Measurements from ENCODE around the gene DNAI4. TPM values are rescaled to one million over a fixed set of nuclear protein-coding genes. Genes with fewer than 3 reads are reported as not detected.
"Not testable (repeated sequence)": the region's sequence is repeated elsewhere in the genome, so short reads cannot be mapped to it uniquely, and the experiment has no call there.

DNAI4 gene
- total and polyA plus RNA-seq, 2 experiments from 2014 or later, result 3.2 to 9.9 TPM

DNA sequence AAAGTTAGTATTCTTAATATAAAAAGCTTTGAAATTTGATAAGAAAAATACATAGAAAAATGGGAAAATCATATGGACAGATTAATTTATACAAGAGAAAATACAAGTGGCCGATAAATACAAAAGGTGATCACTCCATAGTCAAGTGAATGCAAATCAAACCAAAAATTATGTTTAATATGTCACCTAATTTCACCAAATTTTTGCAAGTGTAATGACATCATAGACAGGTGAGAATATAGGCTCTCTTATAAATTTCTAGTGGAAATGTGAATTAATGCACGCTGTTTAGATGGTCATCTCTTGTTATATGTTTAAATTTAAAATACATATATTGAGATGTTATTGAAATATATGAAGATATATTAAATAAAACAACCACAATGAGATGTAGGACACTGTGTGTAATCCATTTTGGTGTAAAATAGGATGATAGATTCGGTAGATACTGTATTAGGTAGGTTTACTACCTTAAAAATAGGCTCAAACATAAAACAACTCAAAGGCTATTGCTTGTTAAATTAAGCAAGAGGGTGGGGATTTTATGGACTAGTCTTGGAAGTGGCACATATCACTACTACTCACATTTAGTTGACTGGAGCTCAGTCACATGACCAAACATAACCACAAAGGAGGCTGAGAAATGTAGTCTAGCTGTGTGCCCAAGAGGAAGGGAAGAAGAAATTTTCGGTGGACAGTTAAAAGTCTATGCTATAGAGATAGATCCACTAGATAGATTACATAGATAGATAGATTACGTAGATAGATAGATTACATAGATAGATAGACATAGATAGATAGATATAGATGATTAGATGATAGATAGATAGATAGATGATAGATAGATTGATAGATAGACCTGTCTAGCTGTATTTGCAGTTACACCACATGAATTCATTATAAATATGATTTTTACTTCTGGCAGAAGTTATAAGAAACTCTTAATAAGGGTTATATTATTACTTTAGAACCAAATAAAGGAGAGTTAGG lies 132.7 kb downstream of the DNAI4 start:
- Histone ChIP-seq H3K4me2 (ENCODE audit: unreplicated experiment) (no peak overlapping the region), H3K4me1 (ENCODE audit: insufficient read depth) (no peaks in the 10 kb centered on the region), H3F3A (ENCODE audit: insufficient read depth) (no peaks in the 10 kb centered on the region), H3K9me2 (ENCODE audit: insufficient read depth) (no peaks in the 10 kb centered on the region), H3K27ac (no peak overlapping the region), H2AFZ (no peak overlapping the region; the same call in 1 of the 2 replicates), H3K4me3 (no peak overlapping the region), H3K9ac (no peak overlapping the region), H4K20me1 (ENCODE audit: insufficient read depth) (no peaks in the 10 kb centered on the region), H3K36me3 (ENCODE audit: low read depth) (no peaks in the 10 kb centered on the region), H3K79me2 (ENCODE audit: insufficient read depth) (no peaks in the 10 kb centered on the region), H3K27me3 (replicated peaks; ENCODE audit: insufficient read depth) (no peaks in the 10 kb centered on the region), H3K9me3 (ENCODE audit: low read depth) (no peaks in the 10 kb centered on the region)
- no peak for TF ChIP-seq EZH2 (IDR thresholded peaks at IDR 0.05; ENCODE audit: insufficient read depth, poor library complexity, severe bottlenecking)
- TF ChIP-seq EZH2phosphoT487 (IDR thresholded peaks at IDR 0.05; ENCODE audit: insufficient read depth, low read depth), result no peak
- no peak for DNase-seq
- in situ Hi-C loops (cut with MboI), result no loop called here
- 72 to 73% methylated on average over 5 of the region's 5 CpGs for WGBS, 2 experiments (ENCODE audit: low coverage in 1 of 2, low lambda C conversion rate in 2 of 2, missing lambda C conversion rate in 2 of 2)

DNA sequence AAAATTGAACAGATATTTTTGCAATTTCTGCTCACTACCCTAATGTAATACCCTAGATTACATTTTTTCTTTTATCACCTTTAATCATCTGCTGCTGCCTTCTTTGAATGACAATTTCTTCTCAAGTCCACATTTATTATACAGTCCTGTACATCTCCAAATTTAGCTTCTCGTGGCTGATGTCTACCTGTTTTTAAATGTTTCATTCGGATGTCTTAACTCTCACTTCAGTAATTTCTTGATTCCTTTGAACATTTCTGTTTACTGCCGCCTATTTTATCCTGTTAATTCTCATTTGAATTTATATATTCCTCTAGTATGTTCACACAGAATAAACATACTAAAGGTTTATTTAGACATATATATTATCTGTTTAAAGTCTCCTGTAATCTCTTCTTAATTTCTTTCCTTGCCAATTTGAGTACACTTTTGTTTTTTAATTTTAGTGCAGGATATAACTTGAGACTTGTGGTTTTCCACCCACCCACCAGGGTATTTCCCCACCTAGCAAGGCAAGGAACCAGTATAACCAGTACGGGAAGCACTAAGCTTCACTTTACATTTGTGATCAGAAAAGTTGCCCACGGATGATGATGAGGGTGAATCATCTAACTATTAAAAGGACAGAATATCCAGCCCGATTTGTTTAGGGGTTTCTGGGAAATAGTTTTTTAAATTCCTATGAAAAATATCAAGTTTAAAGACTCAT lies 136.3 kb downstream of the DNAI4 start:
- 91 to 92% methylated on average over 6 of the region's 6 CpGs for WGBS, 2 experiments (ENCODE audit: low coverage in 1 of 2, low lambda C conversion rate in 2 of 2, missing lambda C conversion rate in 2 of 2)
- H3K9me2 ChIP-seq (ENCODE audit: insufficient read depth), result no peaks in the 10 kb centered on the region
- no peak overlapping the region for H2AFZ ChIP-seq
- H3F3A ChIP-seq (ENCODE audit: insufficient read depth), result no peaks in the 10 kb centered on the region
- no peak overlapping the region for H3K27ac ChIP-seq
- no peaks in the 10 kb centered on the region for H3K4me1 ChIP-seq (ENCODE audit: insufficient read depth)
- in situ Hi-C loops (cut with MboI), result no loop called here
- H3K79me2 ChIP-seq (ENCODE audit: insufficient read depth), result no peaks in the 10 kb centered on the region
- H3K9ac ChIP-seq, result no peak overlapping the region
- TF ChIP-seq EZH2phosphoT487 (IDR thresholded peaks at IDR 0.05; ENCODE audit: insufficient read depth, low read depth) (no peak), EZH2 (IDR thresholded peaks at IDR 0.05; ENCODE audit: insufficient read depth, poor library complexity, severe bottlenecking) (no peak)
- no peaks in the 10 kb centered on the region for H4K20me1 ChIP-seq (ENCODE audit: insufficient read depth)
- H3K9me3 ChIP-seq (ENCODE audit: low read depth), result no peaks in the 10 kb centered on the region
- no peaks in the 10 kb centered on the region for H3K27me3 ChIP-seq (replicated peaks; ENCODE audit: insufficient read depth)
- H3K4me2 ChIP-seq (ENCODE audit: unreplicated experiment), result no peak overlapping the region
- DNase-seq, result no peak
- no peaks in the 10 kb centered on the region for H3K36me3 ChIP-seq (ENCODE audit: low read depth)
- no peak overlapping the region for H3K4me3 ChIP-seq

DNA sequence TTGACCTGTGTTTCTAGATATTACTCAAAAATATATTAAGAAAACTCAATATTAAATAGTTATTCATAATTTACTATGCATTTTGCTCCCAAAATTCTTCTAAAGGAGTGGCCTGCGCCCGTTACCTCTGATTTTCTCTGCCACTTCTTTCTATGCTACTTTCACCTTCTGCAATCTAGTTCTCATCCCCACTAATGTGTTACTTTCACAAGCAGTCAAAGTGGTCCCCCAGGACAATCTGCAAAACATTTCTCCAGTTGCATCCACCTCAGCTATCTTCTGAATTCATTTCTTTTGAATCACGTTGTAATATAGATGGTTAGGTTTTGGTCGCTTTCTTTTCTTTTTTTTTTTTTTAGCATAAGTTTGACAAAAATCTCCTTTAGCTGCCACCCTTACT lies 137.0 kb downstream of the DNAI4 start:
- H3K4me3 ChIP-seq, result no peak overlapping the region
- in situ Hi-C loops (cut with MboI), result no loop called here
- H2AFZ ChIP-seq, result no peak overlapping the region
- no peaks in the 10 kb centered on the region for H3F3A ChIP-seq (ENCODE audit: insufficient read depth)
- no peaks in the 10 kb centered on the region for H3K79me2 ChIP-seq (ENCODE audit: insufficient read depth)
- WGBS, 2 experiments (ENCODE audit: low coverage in 1 of 2, low lambda C conversion rate in 2 of 2, missing lambda C conversion rate in 2 of 2), result 80 to 86% methylated on average over 4 of the region's 4 CpGs
- no peak overlapping the region for H3K4me2 ChIP-seq (ENCODE audit: unreplicated experiment)
- no peaks in the 10 kb centered on the region for H3K36me3 ChIP-seq (ENCODE audit: low read depth)
- no peak for TF ChIP-seq EZH2 (IDR thresholded peaks at IDR 0.05; ENCODE audit: insufficient read depth, poor library complexity, severe bottlenecking)
- no peak for TF ChIP-seq EZH2phosphoT487 (IDR thresholded peaks at IDR 0.05; ENCODE audit: insufficient read depth, low read depth)
- no peaks in the 10 kb centered on the region for H3K27me3 ChIP-seq (replicated peaks; ENCODE audit: insufficient read depth)
- H3K27ac ChIP-seq, result no peak overlapping the region
- DNase-seq, result no peak
- H3K9me2 ChIP-seq (ENCODE audit: insufficient read depth), result no peaks in the 10 kb centered on the region
- H3K9me3 ChIP-seq (ENCODE audit: low read depth), result no peaks in the 10 kb centered on the region
- no peaks in the 10 kb centered on the region for H4K20me1 ChIP-seq (ENCODE audit: insufficient read depth)
- H3K9ac ChIP-seq, result no peak overlapping the region
- no peaks in the 10 kb centered on the region for H3K4me1 ChIP-seq (ENCODE audit: insufficient read depth)

DNA sequence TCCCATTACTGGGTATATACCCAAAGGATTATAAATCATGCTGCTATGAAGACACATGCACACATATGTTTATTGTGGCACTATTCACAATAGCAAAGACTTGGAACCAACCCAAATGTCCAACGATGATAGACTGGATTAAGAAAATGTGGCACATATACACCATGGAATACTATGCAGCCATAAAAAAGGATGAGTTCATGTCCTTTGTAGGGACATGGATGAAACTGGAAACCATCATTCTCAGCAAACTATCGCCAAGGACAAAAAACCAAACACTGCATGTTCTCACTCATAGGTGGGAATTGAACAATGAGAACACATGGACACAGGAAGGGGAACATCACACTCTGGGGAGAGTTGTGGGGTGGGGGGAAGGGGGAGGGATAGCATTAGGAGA lies 138.9 kb downstream of the DNAI4 start:
- H3K4me2 ChIP-seq (ENCODE audit: unreplicated experiment); H3K27ac ChIP-seq; in situ Hi-C loops (cut with MboI); H3K9ac ChIP-seq; H2AFZ ChIP-seq; H3K9me2 ChIP-seq (ENCODE audit: insufficient read depth); H4K20me1 ChIP-seq (ENCODE audit: insufficient read depth); H3K36me3 ChIP-seq (ENCODE audit: low read depth); DNase-seq; H3K4me3 ChIP-seq; H3K79me2 ChIP-seq (ENCODE audit: insufficient read depth); H3K9me3 ChIP-seq (ENCODE audit: low read depth); H3K27me3 ChIP-seq (replicated peaks; ENCODE audit: insufficient read depth); H3K4me1 ChIP-seq (ENCODE audit: insufficient read depth); H3F3A ChIP-seq (ENCODE audit: insufficient read depth): not testable (repeated sequence)
- WGBS, 2 experiments (ENCODE audit: low coverage in 1 of 2, low lambda C conversion rate in 2 of 2, missing lambda C conversion rate in 2 of 2), result 49 to 56% methylated on average over 2 of the region's 2 CpGs
